22Rv1 (cell line): ENCODE measurements around the gene DUOXA2.

ENCODE experiments used
- ZFX ChIP-seq: fragments of 450-650 bp; IDR thresholded peaks from 2 replicates; pipeline ENCODE4 v1.6.1; 2017; ENCODE audit warnings: antibody characterized with exemption, borderline replicate concordance
- TF ChIP-seq, protein P1 (sequence below): fragments of 450-650 bp; IDR thresholded peaks from 2 replicates; pipeline ENCODE4 v1.5.1; 2017; ENCODE audit warnings: mild to moderate bottlenecking

DNA sequence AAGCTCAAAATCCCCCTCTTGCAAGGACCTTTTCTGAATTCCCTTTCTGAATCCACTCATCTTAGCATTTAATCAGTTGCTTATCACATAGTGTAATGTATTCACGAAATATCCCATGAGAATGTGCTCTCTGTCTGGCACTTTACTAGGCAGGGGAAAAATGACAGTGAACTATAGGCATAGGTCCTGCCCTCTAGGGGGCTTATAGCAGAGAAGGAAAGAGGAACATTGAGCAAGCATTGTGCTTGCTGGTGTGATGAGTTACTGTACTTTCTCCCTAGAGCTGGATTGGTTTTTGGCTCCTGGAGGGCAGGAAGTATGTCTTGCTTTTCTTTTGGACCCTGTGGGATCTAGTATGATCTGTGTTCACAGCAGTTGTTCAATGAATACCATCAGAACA, 26.6 kb upstream of the DUOXA2 start:
- TF ChIP-seq, protein P1, sequence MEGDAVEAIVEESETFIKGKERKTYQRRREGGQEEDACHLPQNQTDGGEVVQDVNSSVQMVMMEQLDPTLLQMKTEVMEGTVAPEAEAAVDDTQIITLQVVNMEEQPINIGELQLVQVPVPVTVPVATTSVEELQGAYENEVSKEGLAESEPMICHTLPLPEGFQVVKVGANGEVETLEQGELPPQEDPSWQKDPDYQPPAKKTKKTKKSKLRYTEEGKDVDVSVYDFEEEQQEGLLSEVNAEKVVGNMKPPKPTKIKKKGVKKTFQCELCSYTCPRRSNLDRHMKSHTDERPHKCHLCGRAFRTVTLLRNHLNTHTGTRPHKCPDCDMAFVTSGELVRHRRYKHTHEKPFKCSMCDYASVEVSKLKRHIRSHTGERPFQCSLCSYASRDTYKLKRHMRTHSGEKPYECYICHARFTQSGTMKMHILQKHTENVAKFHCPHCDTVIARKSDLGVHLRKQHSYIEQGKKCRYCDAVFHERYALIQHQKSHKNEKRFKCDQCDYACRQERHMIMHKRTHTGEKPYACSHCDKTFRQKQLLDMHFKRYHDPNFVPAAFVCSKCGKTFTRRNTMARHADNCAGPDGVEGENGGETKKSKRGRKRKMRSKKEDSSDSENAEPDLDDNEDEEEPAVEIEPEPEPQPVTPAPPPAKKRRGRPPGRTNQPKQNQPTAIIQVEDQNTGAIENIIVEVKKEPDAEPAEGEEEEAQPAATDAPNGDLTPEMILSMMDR, result peak; percentile 6; the same call in 1 of the 2 replicates
- no peak for TF ChIP-seq ZFX
